ENCODE measurements around the gene SCART1.
"Not testable (repeated sequence)": the region's sequence is repeated elsewhere in the genome, so short reads cannot be mapped to it uniquely, and the experiment has no call there.

Gene SCART1

DNA sequence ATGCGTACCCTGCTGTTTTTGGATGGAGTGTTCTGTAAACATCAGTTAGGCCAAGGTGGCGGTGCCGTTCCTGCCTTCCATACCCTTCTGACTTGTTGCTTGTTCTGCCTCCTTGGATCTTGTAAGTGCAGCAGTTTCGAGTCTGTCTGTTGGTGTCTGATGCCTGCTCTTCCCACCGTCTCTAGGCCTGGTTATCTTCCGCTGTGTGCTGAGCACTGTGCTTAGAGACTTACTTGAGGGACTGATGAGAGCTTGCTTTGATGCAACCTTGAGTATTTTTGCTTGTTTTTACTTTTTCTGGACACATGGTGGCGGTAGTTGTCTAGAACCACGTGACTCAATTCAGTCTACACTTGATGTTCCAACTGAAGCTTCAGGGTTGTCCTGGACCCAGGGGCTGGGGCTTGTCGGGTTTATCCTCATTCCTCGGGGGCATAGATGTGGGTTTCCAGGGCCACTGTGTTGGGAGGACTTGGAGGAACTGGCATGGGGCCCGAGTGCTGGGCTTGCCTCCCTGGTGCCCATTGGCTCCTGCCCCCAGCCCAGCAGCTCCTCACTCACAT lies 15.0 kb upstream of the SCART1 start:
- DNase-seq: no peak

DNA sequence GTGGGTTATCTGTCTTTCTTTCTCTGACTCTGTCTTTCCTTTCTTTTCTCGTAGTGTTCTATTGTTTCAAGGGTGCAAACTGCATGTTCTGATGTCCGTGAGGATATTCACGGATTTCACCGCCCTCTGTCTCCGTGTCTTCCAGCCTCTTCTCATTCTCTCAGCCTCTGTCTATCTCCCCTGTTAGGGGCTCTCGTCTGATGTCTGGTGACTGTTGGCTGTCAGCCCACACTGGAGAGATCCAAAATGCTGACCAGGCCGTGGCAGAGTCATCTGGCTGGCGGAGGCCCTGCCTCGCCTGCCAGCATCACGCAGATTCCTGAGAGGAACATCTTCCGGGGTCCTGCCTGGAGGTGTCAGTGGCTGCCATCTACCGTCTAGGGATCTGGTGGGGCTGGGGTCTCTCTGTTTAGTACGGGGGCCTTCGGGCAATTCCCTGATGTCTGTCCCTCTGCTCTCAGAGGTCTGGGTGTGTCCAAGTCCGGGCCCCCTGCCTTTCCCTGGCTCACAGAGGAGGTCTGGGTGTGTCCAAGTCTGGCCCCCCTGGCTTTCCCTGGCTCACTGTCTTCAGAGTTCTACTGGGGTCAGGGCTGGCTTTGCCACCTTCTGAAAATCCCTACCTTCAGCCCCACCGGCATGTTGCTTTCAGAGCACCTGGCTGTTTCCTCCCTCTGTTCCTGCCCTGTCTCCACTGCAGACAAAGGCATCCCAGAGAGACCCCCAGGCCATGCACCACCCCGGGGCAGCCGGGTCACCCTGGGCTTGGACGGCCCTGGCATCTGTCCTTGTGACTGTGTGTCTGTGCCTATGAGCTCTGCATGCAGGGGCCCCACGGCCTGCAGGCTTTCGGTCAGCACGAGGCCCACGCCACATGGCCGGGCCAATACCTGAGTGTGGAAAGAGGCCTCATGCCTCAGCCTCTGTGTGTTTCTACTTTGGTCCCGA lies 14.0 kb upstream of the SCART1 start:
- no peak for DNase-seq

DNA sequence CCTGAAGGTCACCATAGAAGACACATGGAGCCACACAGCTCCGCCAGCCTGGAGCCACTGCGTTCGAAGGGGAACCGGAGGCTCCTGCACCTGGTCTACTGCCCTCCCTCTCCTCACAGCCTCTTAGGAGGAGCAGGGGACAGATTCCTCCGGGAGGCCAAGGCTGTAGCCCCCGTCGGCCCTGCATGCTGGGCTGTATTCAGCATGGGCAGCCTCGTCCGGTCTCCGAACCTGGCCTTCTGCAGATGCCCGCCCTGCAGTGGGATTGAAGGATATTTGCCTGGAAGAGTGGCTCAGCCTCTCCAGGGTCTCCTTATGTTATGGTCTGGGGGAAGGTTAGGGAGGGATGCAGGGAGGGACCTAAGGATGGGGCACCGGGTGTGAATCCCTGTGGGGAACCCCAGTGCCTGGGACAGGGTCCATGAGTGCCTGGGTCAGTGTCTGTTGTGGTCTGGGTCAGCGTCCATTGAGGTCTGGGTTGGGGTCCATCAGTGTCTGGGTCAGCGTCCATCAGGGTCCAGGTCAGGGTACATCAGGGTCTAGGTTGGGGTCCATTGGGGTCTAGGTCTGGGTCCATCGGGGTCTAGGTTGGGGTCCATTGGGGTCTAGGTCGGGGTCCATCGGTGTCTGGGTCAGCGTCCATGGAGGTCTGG lies 13.0 kb upstream of the SCART1 start:
- peak; percentile 9 for DNase-seq

GRCh38 chr10:133441356-133441755 lies 12.4 kb upstream of the SCART1 start:
- not testable (repeated sequence) for DNase-seq

- DNase-seq: peak; percentile 8
These were observed 12.0 kb upstream of the SCART1 start for GRCh38 chr10:133441780-133442179.

GRCh38 chr10:133442191-133442966 lies 11.4 kb upstream of the SCART1 start:
- DNase-seq: peak; percentile 23

GRCh38 chr10:133442967-133443924 lies 10.5 kb upstream of the SCART1 start:
- DNase-seq: peak; percentile 21

GRCh38 chr10:133444342-133445267 lies 9.1 kb upstream of the SCART1 start:
- DNase-seq: peak; percentile 12

DNA sequence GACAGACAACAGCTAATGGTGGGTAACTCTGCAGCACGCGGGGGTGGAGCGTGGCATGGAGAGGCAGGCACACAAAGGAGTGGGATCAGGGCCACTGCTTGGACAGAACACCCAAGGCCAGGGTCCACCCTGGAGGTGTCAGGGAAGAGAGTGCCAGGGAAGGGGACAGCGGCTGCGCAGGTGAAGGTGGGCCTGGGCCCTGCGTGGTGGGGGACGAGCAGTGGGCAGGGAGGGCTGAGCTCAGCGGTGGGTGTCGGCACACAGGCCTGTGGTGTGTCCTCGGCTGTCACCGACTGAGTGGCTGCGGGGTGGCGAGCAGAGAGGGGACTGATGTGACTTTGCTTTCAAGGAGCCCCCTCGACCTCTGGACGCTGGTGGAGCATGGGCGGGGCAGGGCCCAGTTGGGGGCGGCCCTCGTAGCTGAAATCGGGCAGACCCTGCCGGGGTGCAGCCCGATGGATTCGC lies 8.4 kb upstream of the SCART1 start:
- DNase-seq: peak; percentile 20

- peak; percentile 21 for DNase-seq
These were observed 7.7 kb upstream of the SCART1 start for GRCh38 chr10:133445751-133446708.

GRCh38 chr10:133446979-133447378 lies 6.8 kb upstream of the SCART1 start:
- DNase-seq: peak; percentile 23

GRCh38 chr10:133448120-133448519 lies 5.6 kb upstream of the SCART1 start:
- no peak for DNase-seq

GRCh38 chr10:133451346-133451745 lies 2.4 kb upstream of the SCART1 start:
- DNase-seq: no peak

- peak; percentile 10 for DNase-seq
These were observed 1.3 kb upstream of the SCART1 start for GRCh38 chr10:133452453-133452852.

GRCh38 chr10:133454204-133454893 lies 604 bp downstream of the SCART1 start:
- DNase-seq: no peak

- DNase-seq: no peak
These were observed 1.5 kb downstream of the SCART1 start for GRCh38 chr10:133455196-133455595.

DNA sequence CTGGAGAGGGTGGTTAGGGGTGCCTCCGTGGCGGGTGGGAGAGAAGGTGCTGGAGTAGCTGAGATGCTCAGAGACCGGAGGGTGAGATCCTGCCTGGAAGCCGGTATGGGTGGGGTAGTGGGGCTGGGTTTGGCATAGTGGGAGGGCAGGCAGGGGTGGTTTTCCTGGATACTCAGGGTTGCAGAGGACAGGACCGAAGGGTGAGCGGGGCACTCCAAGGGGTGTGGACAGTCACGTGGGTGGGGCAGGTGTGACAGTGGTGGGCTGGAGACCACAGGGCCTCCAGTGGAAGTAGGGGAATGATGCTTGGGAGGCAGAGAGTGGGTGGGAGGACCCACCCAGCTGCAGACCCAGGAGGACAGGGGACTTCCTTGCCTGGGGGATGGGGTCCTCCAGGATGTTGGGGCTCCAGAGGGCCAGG lies 1.9 kb downstream of the SCART1 start:
- DNase-seq: no peak
